Measurements from ENCODE around the gene PPEF2.

Gene PPEF2

GRCh38 chr4:75831856-75832405, 70.3 kb downstream of the PPEF2 start:
- no peak for DNase-seq

DNA sequence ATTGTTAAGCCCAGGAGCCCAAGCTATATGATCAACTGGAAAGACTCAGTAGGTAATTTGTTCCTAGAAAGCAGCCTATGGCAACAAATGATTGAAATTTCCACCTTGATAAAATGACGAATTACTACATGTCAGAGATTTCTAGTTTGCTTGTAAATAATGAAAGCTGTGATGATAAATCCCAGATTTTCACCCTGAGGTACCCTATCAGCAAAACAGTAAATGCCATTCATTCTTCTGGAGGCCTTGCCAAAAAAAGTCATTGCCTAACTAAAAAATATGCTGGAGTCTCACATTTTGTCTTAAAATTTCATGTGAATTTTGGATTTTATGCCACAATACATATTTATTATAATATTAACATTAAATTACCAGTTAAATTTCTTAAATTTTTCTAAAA, 71.3 kb downstream of the PPEF2 start:
- DNase-seq, result no peak

- DNase-seq, result no peak
Measured at GRCh38 chr4:75823812-75824211, 78.4 kb downstream of the PPEF2 start.

- no peak for DNase-seq
Measured at GRCh38 chr4:75822416-75822815, 79.8 kb downstream of the PPEF2 start.

GRCh38 chr4:75821966-75822365, 80.3 kb downstream of the PPEF2 start:
- DNase-seq, result no peak

GRCh38 chr4:75821216-75821615, 81.0 kb downstream of the PPEF2 start:
- DNase-seq, result no peak

DNA sequence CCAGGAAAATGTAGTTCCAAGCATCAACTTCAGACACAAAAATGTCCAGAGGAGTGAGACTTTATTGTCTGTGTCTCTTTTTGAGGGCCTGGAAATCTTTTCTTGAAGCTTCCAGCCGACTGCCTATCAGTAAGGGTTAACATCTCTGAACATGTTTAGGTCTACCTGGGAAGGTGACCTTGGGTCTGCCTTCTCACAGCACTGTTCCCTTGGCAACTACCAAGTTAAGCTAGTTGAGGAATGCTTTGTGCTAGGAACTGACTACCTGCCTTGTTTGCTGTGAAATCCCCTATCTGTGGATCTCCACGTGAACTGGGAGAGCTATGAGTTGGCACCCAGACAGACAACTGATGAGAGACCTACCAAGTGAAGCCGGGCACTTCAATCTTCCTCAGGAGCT, 81.6 kb downstream of the PPEF2 start:
- DNase-seq, result no peak

DNA sequence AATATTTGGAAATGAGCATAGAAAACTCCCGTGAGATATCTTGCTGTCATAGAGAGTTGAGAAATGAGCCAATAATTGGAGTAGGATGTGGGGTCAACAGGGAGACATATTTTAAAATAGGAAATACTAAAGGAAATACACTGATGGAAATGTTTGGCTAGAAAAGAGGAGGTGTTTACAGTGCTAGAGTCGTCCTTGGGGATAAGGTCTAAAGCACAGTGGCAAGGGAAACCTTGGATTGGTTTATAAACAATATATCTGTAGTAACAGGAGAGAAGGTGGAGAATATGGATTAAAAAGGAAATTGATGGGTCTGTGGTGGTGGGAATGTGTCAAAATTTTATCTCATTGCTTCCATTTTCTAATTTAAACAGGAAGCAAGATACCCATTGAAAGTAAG, 82.1 kb downstream of the PPEF2 start:
- DNase-seq, result no peak

DNA sequence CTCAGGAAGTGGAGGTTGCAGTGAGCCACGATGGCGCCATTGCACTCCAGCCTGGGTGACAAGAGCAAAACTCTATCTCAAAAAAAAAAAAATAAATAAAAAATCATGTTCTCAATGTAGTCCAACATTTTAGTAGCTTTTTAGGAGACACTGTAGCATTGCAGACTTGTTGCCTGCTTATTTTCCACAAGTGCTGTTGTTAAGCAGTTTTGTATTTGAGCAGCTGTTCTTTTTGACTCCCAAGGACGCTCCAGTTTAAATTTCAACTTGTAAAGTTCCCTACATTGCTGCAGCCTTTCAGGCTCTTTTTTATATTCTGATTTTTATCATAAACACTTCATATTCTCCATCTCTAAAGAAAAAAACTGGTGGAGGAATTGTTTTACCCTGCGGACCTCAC, 83.1 kb downstream of the PPEF2 start:
- DNase-seq, result no peak

GRCh38 chr4:75817901-75818300, 84.4 kb downstream of the PPEF2 start:
- no peak for DNase-seq
